Liver (tissue), 3 donors: Measurements from ENCODE around the gene PRKN.

Source experiments
- EGR1 ChIP-seq, 2 donors: IDR thresholded peaks; 2 replicates each; pipeline ENCODE4 v1.6.1; 2016 to 2018; ENCODE audit warnings: antibody characterized with exemption in 2 of 2, low read depth in 2 of 2
- FOXA1 ChIP-seq: IDR thresholded peaks from 2 replicates; pipeline ENCODE4 v1.6.1; 2016; ENCODE audit warnings: antibody characterized with exemption
- GABPA ChIP-seq, 2 donors: IDR thresholded peaks in 1 of 2; conservative IDR thresholded peaks in 1 of 2; 2 replicates each; pipeline ENCODE4 v1.6.1; 2016; ENCODE audit warnings: antibody characterized with exemption in 2 of 2, mild to moderate bottlenecking in 1 of 2, moderate library complexity in 1 of 2
- YY1 ChIP-seq: IDR thresholded peaks from 2 replicates; pipeline ENCODE4 v1.6.1; 2016; ENCODE audit warnings: antibody characterized with exemption, mild to moderate bottlenecking
- TF ChIP-seq, protein P1 (sequence below): fragments of 150-350 bp; IDR thresholded peaks from 2 replicates; pipeline ENCODE4 v1.5.1; 2017; ENCODE audit warnings: improper control_type of control experiment, low read depth, low read length; ENCODE audit not compliant: missing input control
- TF ChIP-seq, protein P2 (sequence below): IDR thresholded peaks from 2 replicates; pipeline ENCODE4 v1.6.1; 2016; ENCODE audit warnings: antibody characterized with exemption
- TF ChIP-seq, protein P3 (sequence below): IDR thresholded peaks from 2 replicates; pipeline ENCODE4 v1.6.1; 2016; ENCODE audit warnings: antibody characterized with exemption
- donor health status: healthy.
- donor health status: healthy.

DNA sequence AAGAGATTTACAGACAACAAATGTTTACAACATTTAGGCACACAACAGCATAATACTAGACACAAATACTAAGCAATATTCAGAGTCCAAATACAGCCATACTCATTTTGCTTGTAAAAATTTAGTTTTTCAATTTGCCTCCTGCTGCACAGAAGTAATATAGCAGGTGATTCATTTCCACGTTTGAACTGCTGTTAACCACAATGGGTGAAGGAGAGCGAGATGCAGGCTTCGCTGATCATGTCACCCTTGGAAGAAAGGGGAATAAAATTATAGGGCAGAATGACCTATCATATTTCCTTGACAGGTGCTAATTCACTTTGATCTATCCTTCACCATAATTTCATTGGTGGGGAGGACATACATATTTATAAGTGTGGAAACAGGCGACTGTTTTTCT lies 809.9 kb downstream of the PRKN start:
- TF ChIP-seq, protein P1, sequence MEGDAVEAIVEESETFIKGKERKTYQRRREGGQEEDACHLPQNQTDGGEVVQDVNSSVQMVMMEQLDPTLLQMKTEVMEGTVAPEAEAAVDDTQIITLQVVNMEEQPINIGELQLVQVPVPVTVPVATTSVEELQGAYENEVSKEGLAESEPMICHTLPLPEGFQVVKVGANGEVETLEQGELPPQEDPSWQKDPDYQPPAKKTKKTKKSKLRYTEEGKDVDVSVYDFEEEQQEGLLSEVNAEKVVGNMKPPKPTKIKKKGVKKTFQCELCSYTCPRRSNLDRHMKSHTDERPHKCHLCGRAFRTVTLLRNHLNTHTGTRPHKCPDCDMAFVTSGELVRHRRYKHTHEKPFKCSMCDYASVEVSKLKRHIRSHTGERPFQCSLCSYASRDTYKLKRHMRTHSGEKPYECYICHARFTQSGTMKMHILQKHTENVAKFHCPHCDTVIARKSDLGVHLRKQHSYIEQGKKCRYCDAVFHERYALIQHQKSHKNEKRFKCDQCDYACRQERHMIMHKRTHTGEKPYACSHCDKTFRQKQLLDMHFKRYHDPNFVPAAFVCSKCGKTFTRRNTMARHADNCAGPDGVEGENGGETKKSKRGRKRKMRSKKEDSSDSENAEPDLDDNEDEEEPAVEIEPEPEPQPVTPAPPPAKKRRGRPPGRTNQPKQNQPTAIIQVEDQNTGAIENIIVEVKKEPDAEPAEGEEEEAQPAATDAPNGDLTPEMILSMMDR, result no peak
- TF ChIP-seq EGR1 (IDR thresholded peaks at IDR 0.05; ENCODE audit: low read depth in 2 of 2) (no peak), GABPA (IDR thresholded peaks at IDR 0.05 in 1 of 2, conservative IDR thresholded peaks at IDR 0.05 in 1 of 2) (no peak), FOXA1 (no peak), YY1 (no peak)
- TF ChIP-seq, protein P2, sequence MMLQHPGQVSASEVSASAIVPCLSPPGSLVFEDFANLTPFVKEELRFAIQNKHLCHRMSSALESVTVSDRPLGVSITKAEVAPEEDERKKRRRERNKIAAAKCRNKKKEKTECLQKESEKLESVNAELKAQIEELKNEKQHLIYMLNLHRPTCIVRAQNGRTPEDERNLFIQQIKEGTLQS, result no peak
- TF ChIP-seq, protein P3, sequence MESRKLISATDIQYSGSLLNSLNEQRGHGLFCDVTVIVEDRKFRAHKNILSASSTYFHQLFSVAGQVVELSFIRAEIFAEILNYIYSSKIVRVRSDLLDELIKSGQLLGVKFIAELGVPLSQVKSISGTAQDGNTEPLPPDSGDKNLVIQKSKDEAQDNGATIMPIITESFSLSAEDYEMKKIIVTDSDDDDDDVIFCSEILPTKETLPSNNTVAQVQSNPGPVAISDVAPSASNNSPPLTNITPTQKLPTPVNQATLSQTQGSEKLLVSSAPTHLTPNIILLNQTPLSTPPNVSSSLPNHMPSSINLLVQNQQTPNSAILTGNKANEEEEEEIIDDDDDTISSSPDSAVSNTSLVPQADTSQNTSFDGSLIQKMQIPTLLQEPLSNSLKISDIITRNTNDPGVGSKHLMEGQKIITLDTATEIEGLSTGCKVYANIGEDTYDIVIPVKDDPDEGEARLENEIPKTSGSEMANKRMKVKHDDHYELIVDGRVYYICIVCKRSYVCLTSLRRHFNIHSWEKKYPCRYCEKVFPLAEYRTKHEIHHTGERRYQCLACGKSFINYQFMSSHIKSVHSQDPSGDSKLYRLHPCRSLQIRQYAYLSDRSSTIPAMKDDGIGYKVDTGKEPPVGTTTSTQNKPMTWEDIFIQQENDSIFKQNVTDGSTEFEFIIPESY, result no peak
